Endothelial cell of umbilical vein (primary cell): ENCODE measurements around the gene APP. TPM values are rescaled to one million over a fixed set of nuclear protein-coding genes. Genes with fewer than 3 reads are reported as not detected.
A peak's percentile ranks its signal among the peaks of the same experiment; 100 is the strongest.

ENCODE experiments used
- BruUV-seq: library from RNA; stranded (reverse); fragments of 400-500 nt; replicated peaks from 2 replicates; lab custom pipeline; 2021; lab: Mats Ljungman, UMichigan
- CTCF ChIA-PET: fragments of 300-600, 350-600 bp; sonication (Branson Sonifier 250); formaldehyde crosslinking; loops from one replicate; lab custom pipeline; 2021; ENCODE audit warnings: antibody characterized with exemption, inconsistent platforms; lab: Charles Lee
- POLR2A ChIA-PET: fragments of 300-600, 350-600 bp; sonication (Branson Sonifier 250); formaldehyde crosslinking; loops from one replicate; lab custom pipeline; 2021; ENCODE audit warnings: antibody characterized with exemption, inconsistent platforms; lab: Charles Lee
- DNase-seq: peaks from one replicate; pipeline ENCODE4 v3.0.0-alpha.2; 2011; ENCODE audit warnings: low read depth, low spot score
- FAIRE-seq: peaks from 2 replicates; lab custom pipeline; 2011; peaks lifted over from hg19 to GRCh38; lab: Jason Lieb, UNC
- H2AFZ ChIP-seq: 2 replicates; pipeline ENCODE4 v1.6.0; 2012; ENCODE audit warnings: low read depth, low read length, control low read depth, inconsistent platforms
- H3K27ac ChIP-seq: 2 replicates; pipeline ENCODE4 v1.5.1; 2011; ENCODE audit warnings: low read depth, mild to moderate bottlenecking, control low read depth, low read length, moderate library complexity; ENCODE audit not compliant: insufficient read depth
- H3K27me3 ChIP-seq, 2 experiments: 2 replicates each; pipeline versions ENCODE4 v1.6.0 to v1.6.1; 2011; ENCODE audit warnings: low read length in 2 of 2, mixed read lengths in 1 of 2; ENCODE audit not compliant: control insufficient read depth in 2 of 2, insufficient read depth in 2 of 2
- H3K36me3 ChIP-seq, 2 experiments: 2 replicates in 1 of 2; 3 replicates in 1 of 2; pipeline ENCODE4 v1.5.1; 2011; ENCODE audit warnings: low read length in 2 of 2, mild to moderate bottlenecking in 1 of 2, moderate library complexity in 1 of 2; ENCODE audit not compliant: control insufficient read depth in 2 of 2, insufficient read depth in 2 of 2; ENCODE audit errors: extremely low read depth in 1 of 2
- H3K4me1 ChIP-seq: 3 replicates; pipeline ENCODE4 v1.5.1; 2011; ENCODE audit warnings: mild to moderate bottlenecking, low read length; ENCODE audit not compliant: control insufficient read depth, insufficient read depth; ENCODE audit errors: extremely low read depth
- H3K4me2 ChIP-seq: 2 replicates; pipeline ENCODE4 v1.6.1; 2011; ENCODE audit warnings: low read length, control low read depth, mixed read lengths; ENCODE audit not compliant: insufficient read depth
- H3K4me3 ChIP-seq, 3 experiments: fragments of 200-600 bp in 1 of 3; sonication (generic), shearing (Covaris generic) in 1 of 3; replicated peaks in 1 of 3; 2 replicates each; pipeline ENCODE4 v1.5.1; 2011 to 2016; ENCODE audit warnings: control low read depth in 3 of 3, low read length in 3 of 3, mild to moderate bottlenecking in 2 of 3, inconsistent platforms in 1 of 3, low read depth in 1 of 3, moderate library complexity in 1 of 3; ENCODE audit not compliant: insufficient read depth in 1 of 3
- H3K79me2 ChIP-seq: 2 replicates; pipeline ENCODE4 v1.6.0; 2012; ENCODE audit warnings: low read length, inconsistent platforms; ENCODE audit not compliant: control insufficient read depth, insufficient read depth
- H3K9ac ChIP-seq: replicated peaks from 2 replicates; pipeline ENCODE3; 2011; ENCODE audit warnings: low read length, control low read depth; ENCODE audit not compliant: insufficient read depth; ENCODE audit errors: extremely low read depth
- H3K9me1 ChIP-seq: replicated peaks from 3 replicates; pipeline ENCODE4 v1.6.0; 2011; ENCODE audit warnings: mild to moderate bottlenecking, low read length; ENCODE audit not compliant: control insufficient read depth, insufficient read depth; ENCODE audit errors: extremely low read depth
- H3K9me3 ChIP-seq: replicated peaks from 2 replicates; pipeline ENCODE4 v1.5.1; 2012; ENCODE audit warnings: low read length, inconsistent platforms; ENCODE audit not compliant: control insufficient read depth, insufficient read depth
- H4K20me1 ChIP-seq: replicated peaks from 2 replicates; pipeline ENCODE3; 2011; ENCODE audit warnings: mild to moderate bottlenecking, low read length; ENCODE audit not compliant: control insufficient read depth, insufficient read depth; ENCODE audit errors: extremely low read depth
- CTCF ChIP-seq, 2 donors: IDR thresholded peaks; 1 replicate in 1 of 2; 2 replicates in 1 of 2; pipeline ENCODE4 v1.5.1; 2011; ENCODE audit warnings: low read length in 2 of 2, mild to moderate bottlenecking in 2 of 2, moderate library complexity in 2 of 2, control low read depth in 1 of 2, inconsistent platforms in 1 of 2, low read depth in 1 of 2; ENCODE audit not compliant: insufficient read depth in 1 of 2; ENCODE audit errors: extremely low read depth in 1 of 2
- EZH2 ChIP-seq: IDR thresholded peaks from 2 replicates; pipeline ENCODE4 v1.6.1; 2012; ENCODE audit warnings: borderline replicate concordance, low read depth, mild to moderate bottlenecking, moderate library complexity, low read length, inconsistent platforms; ENCODE audit not compliant: severe bottlenecking
- FOS ChIP-seq: IDR thresholded peaks from 2 replicates; pipeline ENCODE4 v1.6.1; 2011; ENCODE audit warnings: mild to moderate bottlenecking, low read length, moderate library complexity, borderline replicate concordance; ENCODE audit not compliant: insufficient read depth
- GATA2 ChIP-seq: IDR thresholded peaks from 2 replicates; pipeline ENCODE4 v1.7.0; 2011; ENCODE audit warnings: low read depth, mild to moderate bottlenecking, moderate library complexity, mixed read lengths, low read length; ENCODE audit not compliant: insufficient read length, insufficient read depth
- JUN ChIP-seq: IDR thresholded peaks from 2 replicates; pipeline ENCODE4 v1.6.1; 2011; ENCODE audit warnings: borderline replicate concordance, low read depth; ENCODE audit not compliant: insufficient read length, insufficient read depth
- MYC ChIP-seq: IDR thresholded peaks from one replicate; pipeline ENCODE4 v1.6.1; 2011; ENCODE audit warnings: mild to moderate bottlenecking, low read depth, low read length
- POLR2A ChIP-seq: IDR thresholded peaks from 2 replicates; pipeline ENCODE4 v1.6.1; 2012; ENCODE audit warnings: low read depth, mild to moderate bottlenecking, control low read depth, low read length
- POLR2AphosphoS5 ChIP-seq: IDR thresholded peaks from 2 replicates; pipeline ENCODE4 v1.6.1; 2012; ENCODE audit warnings: low read depth, mild to moderate bottlenecking, control low read depth, low read length, moderate library complexity; ENCODE audit not compliant: insufficient read depth
- dilution Hi-C: fragments of 300-500 bp; cut with MboI; formaldehyde crosslinking; loops from one replicate; pipeline ENCODE4 v1.15.0; 2019; ENCODE audit warnings: low sequenced_read_pairs; ENCODE audit not compliant: extremely low pct_ligation_motif_present
- intact Hi-C: fragments of 100-400 bp; cut with micrococcal nuclease; formaldehyde crosslinking; loops from one replicate; pipeline ENCODE4 v1.10.0; 2022
- polyA plus RNA-seq, 4 experiments: library from polyadenylated mRNA; depleted of rRNA in 3 of 4; stranded (reverse) in 3 of 4; unstranded in 1 of 4; fragments of >200 nt; gene quantifications; 2 replicates each; pipeline versions ENCODE4 v1.2.1 to v1.2.3, GENCODE V29; 2011 to 2012; ENCODE audit warnings: missing spikeins in 1 of 4
- total RNA-seq: library from RNA; stranded (reverse); gene quantifications from 2 replicates; pipeline ENCODE4 v1.2.3, GENCODE V29; 2021
- TF ChIP-seq, protein P1 (sequence below): IDR thresholded peaks from 2 replicates; pipeline ENCODE4 v1.6.1; 2011; ENCODE audit not compliant: insufficient read depth, insufficient read length

Gene APP
- total and polyA plus RNA-seq, 2 donors (not counting 3 experiments of a cell fraction or from before 2014, with no cell fraction given): 914 to 928 TPM

DNA sequence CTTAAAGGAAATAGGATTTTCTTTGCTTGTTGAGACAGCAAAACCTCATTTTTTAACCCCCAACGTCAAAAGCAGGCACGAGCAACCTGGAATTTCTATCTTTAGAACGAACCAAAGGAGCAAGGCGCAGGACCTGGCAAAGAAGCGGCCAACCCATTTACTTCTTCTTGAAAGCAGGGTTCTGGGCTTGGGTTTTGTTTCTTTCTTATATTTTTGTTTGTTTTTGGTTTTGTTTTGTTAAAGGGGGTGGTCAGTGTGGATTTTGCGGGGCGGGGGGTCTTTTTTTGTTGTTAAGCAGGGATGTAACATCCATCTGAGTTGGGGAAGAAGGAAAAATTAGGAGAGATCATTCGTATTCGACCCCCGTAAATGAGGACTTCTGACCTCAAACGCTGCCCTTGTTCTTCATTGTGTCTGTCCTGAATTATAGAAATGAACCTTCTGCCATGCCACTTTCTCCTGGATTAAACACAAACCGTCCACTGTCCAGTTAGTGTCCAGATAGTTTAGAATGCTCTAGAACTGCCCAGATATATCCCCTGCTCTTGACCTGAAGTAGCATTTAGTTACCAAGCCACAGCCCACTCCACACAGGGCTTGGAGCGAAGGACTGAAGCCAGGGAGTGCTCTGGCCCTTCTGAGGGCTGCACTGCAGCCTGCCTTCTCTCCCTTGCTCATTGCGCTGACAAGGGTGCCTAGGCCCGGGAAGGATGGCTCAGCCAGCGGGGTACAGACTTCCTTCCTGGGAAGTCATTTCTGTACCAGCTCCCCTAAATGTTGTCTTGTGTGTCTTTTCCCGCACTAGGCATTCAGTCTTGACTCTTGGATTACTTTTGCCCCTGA is 909 bp upstream of the APP start:
- no peaks in the 10 kb centered on the region for H3K9me3 ChIP-seq
- no peak for TF ChIP-seq JUN
- no peak for TF ChIP-seq CTCF (IDR thresholded peaks at IDR 0.05; ENCODE audit: extremely low read depth in 1 of 2, insufficient read depth in 1 of 2, low read depth in 1 of 2, low read length in 2 of 2)
- no peak for TF ChIP-seq FOS
- TF ChIP-seq, protein P1, sequence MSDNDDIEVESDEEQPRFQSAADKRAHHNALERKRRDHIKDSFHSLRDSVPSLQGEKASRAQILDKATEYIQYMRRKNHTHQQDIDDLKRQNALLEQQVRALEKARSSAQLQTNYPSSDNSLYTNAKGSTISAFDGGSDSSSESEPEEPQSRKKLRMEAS: no peak
- TF ChIP-seq POLR2AphosphoS5: no peak
- no peak for TF ChIP-seq GATA2
- TF ChIP-seq MYC: no peak
- no peak for TF ChIP-seq POLR2A
- no peak for TF ChIP-seq EZH2
- H3K4me2 ChIP-seq: peak overlapping the region; percentile 67
- H3K27ac ChIP-seq: no peak overlapping the region
- intact Hi-C loops: loop anchor here (2.0 kb wide), 2 partner anchors 401 to 545 kb away; partner anchors contain the start of gene CYYR1
- peak overlapping the region; percentile 95 for H2AFZ ChIP-seq
- no peaks in the 10 kb centered on the region for H4K20me1 ChIP-seq
- peak overlapping the region; percentile 53 for H3K9ac ChIP-seq
- peak overlapping the region; percentile 28 to 94 (median 91) for H3K4me3 ChIP-seq
- BruUV-seq: no TSS peak
- peaks cover 41% of the 10 kb centered on the region for H3K79me2 ChIP-seq
- no peaks in the 10 kb centered on the region for H3K36me3 ChIP-seq
- FAIRE-seq (no peak), DNase-seq (no peak)
- peaks cover 28% of the 10 kb centered on the region for H3K4me1 ChIP-seq
- no peaks in the 10 kb centered on the region for H3K9me1 ChIP-seq
- POLR2A ChIA-PET: no interaction called here
- H3K27me3 ChIP-seq: no peaks in the 10 kb centered on the region
- dilution Hi-C loops: loop anchor here (25.0 kb wide), 1 partner anchor 284 kb away; no protein-coding TSS in a partner anchor
- CTCF ChIA-PET: interaction anchor here (0.6 to 2.8 kb wide), 19 partner anchors 10 to 545 kb away, joined by 3 to 16 read pairs (median 5); no protein-coding TSS in a partner anchor
